Fibroblast of the conjunctiva (primary cell): Measurements from ENCODE around the gene COX4I2.

Source experiments
- DNase-seq: peaks from one replicate; pipeline ENCODE4 v3.0.0-alpha.2; 2010; ENCODE audit warnings: low read depth

COX4I2 gene

DNA sequence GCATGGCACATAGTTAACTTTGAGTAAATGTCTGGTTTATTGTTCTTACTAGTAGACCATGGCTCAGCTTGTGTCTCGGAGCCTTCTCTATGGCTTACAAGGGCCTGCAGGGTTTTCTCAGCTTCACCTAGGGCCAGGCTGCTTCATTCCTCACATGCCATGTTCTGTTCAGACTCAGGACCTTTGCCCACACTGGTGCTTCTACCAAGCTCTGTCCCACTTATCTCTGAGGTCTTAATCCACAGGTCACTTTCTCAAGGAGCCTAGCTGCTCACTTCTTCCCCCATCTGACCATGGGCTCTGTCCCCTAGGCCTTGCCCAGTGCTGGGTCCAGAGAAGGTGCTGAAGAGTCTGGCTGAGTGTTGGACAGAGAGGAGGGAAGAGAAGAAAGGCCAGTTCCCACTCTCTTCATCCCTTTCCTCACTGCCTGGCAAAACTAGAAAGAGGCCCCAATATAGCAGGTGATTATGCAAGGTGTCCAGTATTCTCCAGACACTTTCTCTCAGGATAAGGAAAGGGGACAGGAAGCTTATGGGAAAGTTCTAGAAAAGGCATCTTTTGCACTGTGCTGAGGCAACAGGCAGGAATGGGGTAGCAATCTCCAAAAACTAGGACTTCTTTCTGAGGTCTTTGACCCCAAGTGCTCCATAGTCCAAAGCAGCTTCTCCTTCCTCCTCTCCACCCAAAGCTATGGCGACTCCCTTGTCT, 40.0 kb downstream of the COX4I2 start:
- no peak for DNase-seq

- no peak for DNase-seq
These were observed 41.0 kb downstream of the COX4I2 start for GRCh38 chr20:31678389-31679356.

GRCh38 chr20:31679357-31680285, 41.9 kb downstream of the COX4I2 start:
- no peak for DNase-seq

- no peak for DNase-seq
These were observed 42.8 kb downstream of the COX4I2 start for GRCh38 chr20:31680286-31681127.

GRCh38 chr20:31681128-31681727, 43.5 kb downstream of the COX4I2 start:
- no peak for DNase-seq

- DNase-seq: no peak
These were observed 44.1 kb downstream of the COX4I2 start for GRCh38 chr20:31681769-31682168.

- DNase-seq: no peak
These were observed 44.6 kb downstream of the COX4I2 start for GRCh38 chr20:31682352-31682751.

GRCh38 chr20:31682927-31683326, 45.2 kb downstream of the COX4I2 start:
- DNase-seq: no peak

- DNase-seq: no peak
These were observed 46.7 kb downstream of the COX4I2 start for GRCh38 chr20:31684153-31685015.

- DNase-seq: no peak
These were observed 48.3 kb downstream of the COX4I2 start for GRCh38 chr20:31685853-31686643.

- no peak for DNase-seq
These were observed 50.1 kb downstream of the COX4I2 start for GRCh38 chr20:31687777-31688176.

DNA sequence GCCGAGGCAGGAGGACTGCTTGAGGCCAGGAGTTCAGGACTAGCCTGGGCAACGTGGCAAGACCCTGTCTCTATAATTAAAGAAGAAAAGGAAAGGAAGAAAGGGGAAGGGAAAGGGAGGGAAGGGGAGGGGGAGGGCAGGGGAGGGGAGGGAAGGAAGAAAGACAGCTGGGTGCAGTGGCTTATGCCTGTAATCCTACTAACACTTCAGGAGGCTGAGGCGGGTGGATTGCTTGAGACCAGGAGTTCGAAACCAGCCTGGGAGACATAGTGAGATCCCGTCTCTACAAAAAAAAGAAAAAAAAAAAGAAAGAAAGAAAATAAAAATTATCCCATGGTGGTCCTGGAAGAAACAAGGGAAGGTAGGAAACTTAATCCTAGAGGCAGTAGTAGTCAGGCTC, 51.4 kb downstream of the COX4I2 start:
- no peak for DNase-seq

DNA sequence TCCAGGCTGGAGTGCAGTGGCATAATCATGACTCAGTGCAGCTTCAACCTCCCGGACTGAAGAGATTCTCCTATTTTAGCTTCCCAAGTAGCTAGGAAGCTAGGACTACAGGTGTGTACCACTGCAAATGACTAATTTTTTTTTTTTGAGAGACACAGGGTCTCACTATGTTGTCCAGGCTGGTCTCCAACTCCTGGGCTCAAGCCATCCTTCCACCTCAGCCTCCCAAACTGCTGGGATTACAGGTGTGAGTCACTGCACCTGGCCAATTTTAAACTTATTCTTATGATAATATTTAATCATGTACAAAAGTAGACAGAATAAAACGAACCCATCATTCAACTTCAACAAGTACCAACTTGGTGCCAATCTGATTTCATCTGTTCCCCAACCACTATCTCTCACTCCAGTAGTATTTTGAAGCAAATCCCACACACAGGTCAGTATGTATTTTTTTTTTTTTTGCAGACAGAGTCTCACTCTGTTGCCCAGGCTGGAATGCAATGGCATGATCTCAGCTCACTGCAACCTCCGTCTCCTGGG, 52.5 kb downstream of the COX4I2 start:
- no peak for DNase-seq

DNA sequence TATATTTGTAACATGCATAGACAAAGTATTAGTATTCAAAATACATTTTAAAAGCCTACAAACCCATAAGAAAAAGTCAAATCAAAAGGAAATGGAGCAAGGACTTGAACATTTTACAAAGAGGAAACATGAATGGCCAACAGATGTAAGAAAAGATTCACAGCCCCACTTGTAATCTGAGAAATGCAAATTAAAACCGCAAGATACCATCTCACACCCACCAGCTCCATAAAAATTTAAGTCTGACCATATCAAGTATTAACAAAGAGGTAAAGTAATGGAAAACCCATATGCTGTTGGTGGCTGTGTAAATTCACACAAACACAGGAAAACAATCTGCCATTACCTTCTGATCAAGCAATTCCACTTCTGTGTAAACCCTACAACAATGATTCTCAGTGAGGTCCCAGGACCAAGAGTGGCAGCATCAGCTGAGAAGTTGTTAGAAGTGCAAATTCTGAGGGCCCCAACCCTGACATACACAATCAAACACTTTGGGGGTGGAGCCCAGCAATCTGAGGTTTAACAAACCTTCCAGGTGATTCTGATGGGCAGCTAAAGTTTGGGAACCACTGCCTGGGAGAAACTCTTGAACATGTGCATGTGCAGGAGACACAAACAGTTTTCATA, 54.0 kb downstream of the COX4I2 start:
- no peak for DNase-seq

- no peak for DNase-seq
These were observed 55.7 kb downstream of the COX4I2 start for GRCh38 chr20:31693402-31693801.

- no peak for DNase-seq
These were observed 56.4 kb downstream of the COX4I2 start for GRCh38 chr20:31693987-31694661.
